Spinal cord (tissue), 10 donors: ENCODE results near the gene DCC. TPM values are rescaled to one million over a fixed set of nuclear protein-coding genes. Genes with fewer than 3 reads are reported as not detected.

Experiments
- DNase-seq, 6 donors: peaks; one replicate each; pipeline versions ENCODE4 v3.0.0 to v3.0.0-alpha.2; 2013 to 2015; ENCODE audit warnings: low spot score in 6 of 6, low read depth in 4 of 6
- H3K27ac ChIP-seq: one replicate; pipeline ENCODE4 v1.5.1; 2013; ENCODE audit warnings: low read depth, low read length, control low read depth
- H3K27me3 ChIP-seq: one replicate; pipeline ENCODE4 v1.6.1; 2013; ENCODE audit warnings: low read length; ENCODE audit not compliant: control insufficient read depth, insufficient read depth
- H3K36me3 ChIP-seq: one replicate; pipeline ENCODE4 v1.6.1; 2013; ENCODE audit warnings: low read length; ENCODE audit not compliant: control insufficient read depth, insufficient read depth
- H3K4me1 ChIP-seq: one replicate; pipeline ENCODE4 v1.6.1; 2013; ENCODE audit warnings: low read length; ENCODE audit not compliant: control insufficient read depth, insufficient read depth
- H3K4me3 ChIP-seq: one replicate; pipeline ENCODE4 v1.5.1; 2013; ENCODE audit warnings: low read depth, low read length, control low read depth
- H3K9me3 ChIP-seq: one replicate; pipeline ENCODE4 v1.6.1; 2013; ENCODE audit warnings: low read length; ENCODE audit not compliant: control insufficient read depth, insufficient read depth
- WGBS: methylation state at CpG from one replicate; pipeline ENCODE4 v1.1.5; 2013; ENCODE audit warnings: missing lambda C conversion rate; ENCODE audit not compliant: insufficient coverage; 5-methylcytosine and 5-hydroxymethylcytosine counted together
- polyA plus RNA-seq, 2 donors: library from polyadenylated mRNA; unstranded; fragments of 120-200 nt; gene quantifications; one replicate each; pipeline ENCODE4 v1.2.1, GENCODE V29; 2013; ENCODE audit not compliant: insufficient read length in 2 of 2
- total RNA-seq, 2 donors: library from RNA; depleted of rRNA in 1 of 2; stranded (reverse); fragments of 120-200 nt in 1 of 2; fragments of >200 nt in 1 of 2; gene quantifications; one replicate each; pipeline versions ENCODE4 v1.2.3 to v1.2.4, GENCODE V29; 2013 to 2014
- donor health status: healthy.

Gene DCC
- total and polyA plus RNA-seq, 4 donors: 13.8 to 27.3 (median 17.2) TPM

DNA sequence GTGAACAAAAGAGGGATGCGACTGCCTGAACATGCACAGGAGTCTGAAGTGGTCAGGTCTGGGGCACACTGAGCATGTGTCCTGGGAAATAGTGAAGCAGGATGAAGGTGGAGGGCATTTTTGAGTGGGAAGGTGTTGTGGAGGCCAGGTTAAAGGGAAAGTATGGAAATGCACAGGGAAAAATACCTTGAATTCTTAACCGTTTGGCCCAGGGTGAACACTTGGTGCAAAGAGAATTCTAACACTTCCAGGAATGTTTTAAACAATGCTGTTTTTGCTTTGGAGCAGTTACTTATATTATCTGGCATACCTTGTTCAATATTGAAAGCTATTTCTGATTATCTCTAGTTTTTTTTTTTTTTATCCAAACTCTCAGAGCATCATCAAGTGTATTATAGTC, 623.5 kb downstream of the DCC start:
- Histone ChIP-seq H3K4me1 (no peaks in the 10 kb centered on the region), H3K27ac (no peak overlapping the region), H3K36me3 (no peaks in the 10 kb centered on the region), H3K27me3 (no peaks in the 10 kb centered on the region), H3K9me3 (peaks cover 2% of the 10 kb centered on the region), H3K4me3 (no peak overlapping the region)
- 67% methylated on average over 1 of the region's 2 CpGs for WGBS
- no peak for DNase-seq

DNA sequence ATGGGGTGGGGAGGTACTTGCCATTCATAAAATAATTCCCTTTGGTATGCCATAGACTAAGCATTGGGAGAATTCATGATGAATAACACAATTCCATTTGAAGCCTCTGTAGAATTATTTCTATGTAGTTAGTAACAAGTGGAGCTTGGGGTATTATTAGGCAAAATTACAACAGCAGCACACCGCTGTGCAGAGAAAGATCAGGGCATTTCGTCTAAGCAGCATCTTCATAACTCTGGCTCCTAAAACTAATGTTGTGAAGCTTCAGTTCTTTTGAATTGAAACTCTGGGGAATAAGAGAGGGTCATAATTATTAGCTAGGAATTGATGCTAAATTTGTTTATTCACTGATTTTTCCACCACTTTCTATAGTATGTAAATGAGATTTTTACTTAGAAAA, 630.7 kb downstream of the DCC start:
- Histone ChIP-seq H3K9me3 (no peaks in the 10 kb centered on the region), H3K27ac (no peak overlapping the region), H3K36me3 (no peaks in the 10 kb centered on the region), H3K4me3 (no peak overlapping the region), H3K27me3 (no peaks in the 10 kb centered on the region), H3K4me1 (no peaks in the 10 kb centered on the region)
- peak in 2 of 6 donors; percentile 31 to 91 for DNase-seq
- WGBS: no CpG with 5 or more reads among the region's 2 CpGs

DNA sequence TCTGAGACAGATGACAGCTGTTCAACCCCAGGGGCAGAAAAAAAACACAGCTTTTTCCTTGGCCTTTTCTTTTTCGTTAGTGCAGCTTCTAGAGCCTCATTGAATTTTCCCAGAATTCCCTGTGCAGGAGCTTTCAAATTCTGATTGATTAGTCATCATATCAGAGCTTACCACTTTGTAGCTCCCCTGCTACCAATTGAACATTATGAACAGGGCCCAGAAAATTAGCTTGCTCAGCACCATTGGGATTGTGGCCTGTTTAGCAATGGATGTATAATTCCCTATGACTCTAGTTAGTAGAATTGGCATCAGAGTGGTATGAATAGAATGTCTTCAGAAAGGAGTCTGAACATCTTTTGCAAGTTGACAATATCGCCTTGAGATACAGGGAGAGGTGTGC, 631.1 kb downstream of the DCC start:
- no peaks in the 10 kb centered on the region for H3K27me3 ChIP-seq
- DNase-seq: peak in 3 of 6 donors; percentile 2 to 89 (median 9)
- no peaks in the 10 kb centered on the region for H3K36me3 ChIP-seq
- WGBS: 46% methylated on average over 1 of the region's 2 CpGs
- H3K9me3 ChIP-seq: no peaks in the 10 kb centered on the region
- no peak overlapping the region for H3K27ac ChIP-seq
- H3K4me3 ChIP-seq: no peak overlapping the region
- no peaks in the 10 kb centered on the region for H3K4me1 ChIP-seq

DNA sequence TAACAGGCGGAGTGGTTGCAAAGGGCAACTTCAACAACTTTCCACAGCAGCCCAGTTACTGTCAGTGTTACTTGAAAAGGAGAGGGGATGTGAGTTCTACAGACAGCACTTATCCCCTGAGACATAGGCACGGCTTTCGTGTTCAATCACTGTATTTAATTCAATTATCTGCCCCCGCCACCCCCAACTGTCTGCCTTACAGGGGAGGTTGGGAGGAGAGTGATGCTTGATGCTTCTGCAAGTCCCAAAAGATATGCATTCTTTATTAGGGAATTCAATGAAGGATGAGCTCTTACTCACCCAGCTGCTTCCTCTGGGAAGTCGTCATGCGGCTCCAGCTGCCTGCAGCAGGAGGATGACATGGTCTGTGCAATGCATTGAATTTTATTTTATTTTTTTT, 639.9 kb downstream of the DCC start:
- H3K4me3 ChIP-seq: no peak overlapping the region
- peak in 1 of 6 donors; percentile 78 for DNase-seq
- H3K4me1 ChIP-seq: no peaks in the 10 kb centered on the region
- no peaks in the 10 kb centered on the region for H3K36me3 ChIP-seq
- H3K9me3 ChIP-seq: no peaks in the 10 kb centered on the region
- H3K27me3 ChIP-seq: no peaks in the 10 kb centered on the region
- no CpG with 5 or more reads among the region's 6 CpGs for WGBS
- no peak overlapping the region for H3K27ac ChIP-seq

DNA sequence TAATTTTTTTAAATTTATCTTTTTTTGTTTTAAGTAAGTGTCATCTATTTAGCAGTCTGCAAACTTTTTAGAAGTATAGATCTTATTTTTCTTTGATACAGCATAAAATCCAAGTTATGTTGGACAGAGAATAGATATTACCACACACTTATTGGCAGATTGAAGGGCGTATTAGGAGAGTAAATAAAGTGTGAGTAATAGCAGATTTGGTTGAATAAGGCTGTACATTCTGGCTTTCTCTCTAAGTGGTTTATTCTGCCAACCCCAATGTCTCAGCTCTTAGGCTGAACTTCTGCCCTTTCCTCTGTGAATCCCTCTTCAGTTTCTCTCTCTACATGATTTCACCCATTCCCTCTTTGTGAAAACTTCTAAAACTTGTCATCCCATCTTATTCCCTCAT, 651.2 kb downstream of the DCC start:
- no CpG with 5 or more reads among the region's 1 CpG for WGBS
- Histone ChIP-seq H3K36me3 (no peaks in the 10 kb centered on the region), H3K27me3 (no peaks in the 10 kb centered on the region), H3K4me3 (no peak overlapping the region), H3K4me1 (no peaks in the 10 kb centered on the region), H3K9me3 (no peaks in the 10 kb centered on the region), H3K27ac (no peak overlapping the region)
- DNase-seq: no peak

DNA sequence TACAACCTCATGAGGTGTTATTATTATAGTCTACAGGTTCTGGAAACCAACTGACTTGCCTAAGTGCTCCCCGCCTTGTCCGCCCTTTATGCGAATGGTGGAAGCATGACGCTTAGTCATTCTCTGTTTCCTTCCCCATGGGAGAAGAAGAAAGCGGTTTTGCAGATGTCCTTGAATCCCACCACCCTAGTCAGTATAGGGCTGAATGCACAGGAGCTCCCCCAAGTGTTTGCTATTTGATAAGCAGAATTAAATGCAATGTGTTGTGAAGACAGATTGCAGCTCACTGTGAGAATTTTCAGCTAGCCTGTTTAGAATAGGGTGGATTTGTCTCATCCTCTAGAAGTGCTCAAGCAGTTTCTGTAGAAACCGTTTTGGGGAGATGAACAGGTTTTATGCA, 652.0 kb downstream of the DCC start:
- H3K27me3 ChIP-seq: no peaks in the 10 kb centered on the region
- WGBS: no CpG with 5 or more reads among the region's 6 CpGs
- H3K9me3 ChIP-seq: no peaks in the 10 kb centered on the region
- DNase-seq: peak in 2 of 6 donors; percentile 14 to 20
- no peak overlapping the region for H3K4me3 ChIP-seq
- H3K4me1 ChIP-seq: no peaks in the 10 kb centered on the region
- H3K27ac ChIP-seq: no peak overlapping the region
- no peaks in the 10 kb centered on the region for H3K36me3 ChIP-seq

DNA sequence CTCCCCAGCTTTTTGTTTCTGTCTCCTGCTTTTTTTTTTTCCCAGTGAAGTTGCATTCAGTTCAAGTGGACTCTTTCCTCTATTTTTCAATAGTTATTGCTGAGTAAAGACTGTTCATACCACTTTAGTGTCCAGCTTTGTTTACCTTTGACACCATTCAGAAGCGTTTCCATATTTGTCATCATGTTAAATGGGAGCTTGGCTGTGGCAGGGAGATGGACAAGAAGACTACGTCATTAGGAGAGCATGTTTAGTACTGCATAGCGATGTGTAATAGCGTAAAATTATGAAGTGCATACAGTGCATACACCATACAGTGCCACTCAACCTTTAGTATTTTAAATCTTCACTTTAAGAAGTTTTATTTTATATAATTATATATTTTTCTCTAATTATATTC, 655.9 kb downstream of the DCC start:
- Histone ChIP-seq H3K4me1 (no peaks in the 10 kb centered on the region), H3K27ac (no peak overlapping the region), H3K36me3 (no peaks in the 10 kb centered on the region), H3K4me3 (no peak overlapping the region), H3K9me3 (no peaks in the 10 kb centered on the region), H3K27me3 (no peaks in the 10 kb centered on the region)
- DNase-seq: no peak
- WGBS: no CpG with 5 or more reads among the region's 4 CpGs

DNA sequence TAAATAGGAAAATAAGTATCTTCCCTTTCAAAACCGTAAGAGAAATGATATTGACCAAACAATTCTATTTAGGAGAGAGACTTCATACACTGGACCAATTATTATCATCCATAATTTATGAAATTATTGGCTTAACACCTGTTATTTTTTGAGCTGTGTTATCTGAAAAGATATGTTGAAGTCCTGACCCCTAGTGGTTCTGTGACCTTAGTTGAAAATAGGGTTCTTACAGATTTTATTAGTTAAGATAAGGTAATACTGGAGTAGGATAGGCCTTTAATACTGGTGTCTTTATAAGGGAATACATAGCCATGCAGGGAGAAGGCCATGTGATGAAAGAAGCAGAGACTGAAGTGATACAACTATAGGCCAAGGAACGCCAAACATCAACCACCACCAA, 659.6 kb downstream of the DCC start:
- Histone ChIP-seq H3K36me3 (no peaks in the 10 kb centered on the region), H3K27me3 (no peaks in the 10 kb centered on the region), H3K9me3 (no peaks in the 10 kb centered on the region), H3K27ac (no peak overlapping the region), H3K4me1 (no peaks in the 10 kb centered on the region), H3K4me3 (no peak overlapping the region)
- WGBS: no CpG with 5 or more reads among the region's 2 CpGs
- no peak for DNase-seq

DNA sequence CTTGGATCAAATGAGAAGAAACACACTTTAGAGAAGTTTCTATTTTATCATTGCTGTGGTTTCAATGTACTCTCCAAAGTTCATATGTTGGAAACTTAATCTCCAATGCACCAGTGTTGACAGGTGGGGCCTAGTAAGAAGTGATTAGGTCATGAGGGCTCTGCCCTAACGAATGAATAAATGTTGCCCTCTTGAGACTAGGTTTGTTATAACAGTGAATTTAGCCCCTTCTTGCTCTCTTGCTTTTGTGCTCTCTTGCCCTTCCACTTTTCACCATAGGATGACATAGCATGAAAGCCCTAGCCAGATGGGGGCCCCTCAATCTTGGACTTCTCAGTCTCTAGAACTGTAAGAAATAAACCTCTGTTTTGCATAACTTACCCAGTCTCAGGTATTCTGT, 664.8 kb downstream of the DCC start:
- H3K9me3 ChIP-seq: no peaks in the 10 kb centered on the region
- DNase-seq: no peak
- no peaks in the 10 kb centered on the region for H3K4me1 ChIP-seq
- no peak overlapping the region for H3K4me3 ChIP-seq
- WGBS: 50% methylated on average over 1 of the region's 1 CpG
- H3K36me3 ChIP-seq: no peaks in the 10 kb centered on the region
- no peaks in the 10 kb centered on the region for H3K27me3 ChIP-seq
- no peak overlapping the region for H3K27ac ChIP-seq

DNA sequence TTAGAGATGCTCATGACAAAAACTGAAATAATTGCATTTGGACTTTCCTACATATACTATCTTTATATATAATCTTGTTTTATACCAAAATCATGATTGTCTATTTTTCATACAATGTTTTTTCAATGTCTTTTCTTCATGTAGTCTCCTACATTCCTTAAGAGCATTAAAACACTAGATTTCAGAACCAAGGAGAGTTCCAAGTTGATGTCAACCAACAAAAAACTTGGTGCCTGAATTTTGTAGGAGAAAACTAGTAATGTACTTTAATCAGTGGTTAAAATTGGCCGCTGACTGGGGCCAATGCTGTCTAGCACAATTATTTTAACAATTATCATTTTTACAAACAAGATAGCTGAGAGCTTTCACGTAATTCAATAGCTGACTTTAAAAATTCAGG, 678.8 kb downstream of the DCC start:
- Histone ChIP-seq H3K27ac (no peak overlapping the region), H3K4me1 (no peaks in the 10 kb centered on the region), H3K4me3 (no peak overlapping the region), H3K27me3 (no peaks in the 10 kb centered on the region), H3K36me3 (no peaks in the 10 kb centered on the region), H3K9me3 (no peaks in the 10 kb centered on the region)
- WGBS: no CpG with 5 or more reads among the region's 2 CpGs
- DNase-seq: no peak
